ENCODE results near the gene ZEB2.

Gene ZEB2

GRCh38 chr2:144519934-144520731, at the start of gene ZEB2:
Gene ZEB2 (minus strand): TSS chr2:144520119. CDS start chr2:144517350, 2,769 bp downstream.
- no peak for DNase-seq

GRCh38 chr2:144567745-144568144, 47.8 kb upstream of the ZEB2 start:
- DNase-seq, result peak; percentile 36

- DNase-seq, result no peak
Observed at GRCh38 chr2:144566448-144566847, 46.5 kb upstream of the ZEB2 start.

- DNase-seq, result no peak
Observed at GRCh38 chr2:144560251-144560650, 40.3 kb upstream of the ZEB2 start.

GRCh38 chr2:144559681-144560080, 39.8 kb upstream of the ZEB2 start:
- DNase-seq, result no peak

- no peak for DNase-seq
Observed at GRCh38 chr2:144559242-144559641, 39.3 kb upstream of the ZEB2 start.

- DNase-seq, result no peak
Observed at GRCh38 chr2:144554492-144555210, 34.7 kb upstream of the ZEB2 start.

- no peak for DNase-seq
Observed at GRCh38 chr2:144553379-144553778, 33.5 kb upstream of the ZEB2 start.

GRCh38 chr2:144552821-144553220, 32.9 kb upstream of the ZEB2 start:
- no peak for DNase-seq

- no peak for DNase-seq
Observed at GRCh38 chr2:144550911-144551310, 31.0 kb upstream of the ZEB2 start.

GRCh38 chr2:144550084-144550483, 30.2 kb upstream of the ZEB2 start:
- DNase-seq, result no peak

GRCh38 chr2:144548532-144549191, 28.7 kb upstream of the ZEB2 start:
- DNase-seq, result no peak

GRCh38 chr2:144548088-144548487, 28.2 kb upstream of the ZEB2 start:
- no peak for DNase-seq

- DNase-seq, result no peak
Observed at GRCh38 chr2:144547494-144547893, 27.6 kb upstream of the ZEB2 start.

GRCh38 chr2:144546933-144547332, 27.0 kb upstream of the ZEB2 start:
- DNase-seq, result no peak

GRCh38 chr2:144545787-144546186, 25.9 kb upstream of the ZEB2 start:
- no peak for DNase-seq

GRCh38 chr2:144544053-144544452, 24.1 kb upstream of the ZEB2 start:
- DNase-seq, result no peak

GRCh38 chr2:144541396-144541795, 21.5 kb upstream of the ZEB2 start:
- no peak for DNase-seq

- no peak for DNase-seq
Observed at GRCh38 chr2:144539289-144539782, 19.4 kb upstream of the ZEB2 start.

GRCh38 chr2:144535300-144535699, 15.4 kb upstream of the ZEB2 start:
- DNase-seq, result no peak

GRCh38 chr2:144533221-144533620, 13.3 kb upstream of the ZEB2 start:
- no peak for DNase-seq

GRCh38 chr2:144530596-144530995, 10.7 kb upstream of the ZEB2 start:
- no peak for DNase-seq

GRCh38 chr2:144529841-144530240, 9.9 kb upstream of the ZEB2 start:
- DNase-seq, result no peak

GRCh38 chr2:144528108-144528507, 8.2 kb upstream of the ZEB2 start:
- no peak for DNase-seq

Data from COR-L47 (cell line).